GM10266 (cell line): ENCODE data around the gene RALGAPA1.
"Not testable (repeated sequence)": the region's sequence is repeated elsewhere in the genome, so short reads cannot be mapped to it uniquely, and the experiment has no call there.

Experiments
- DNase-seq: peaks from one replicate; pipeline ENCODE4 v3.0.0; 2012; ENCODE audit errors: extremely low spot score
- TF ChIP-seq, protein P1 (sequence below): IDR thresholded peaks from 2 replicates; pipeline ENCODE4 v1.5.1; 2012; ENCODE audit warnings: mild to moderate bottlenecking, low read depth; ENCODE audit not compliant: control insufficient read depth, insufficient read depth; ENCODE audit errors: missing control alignments

Gene RALGAPA1

DNA sequence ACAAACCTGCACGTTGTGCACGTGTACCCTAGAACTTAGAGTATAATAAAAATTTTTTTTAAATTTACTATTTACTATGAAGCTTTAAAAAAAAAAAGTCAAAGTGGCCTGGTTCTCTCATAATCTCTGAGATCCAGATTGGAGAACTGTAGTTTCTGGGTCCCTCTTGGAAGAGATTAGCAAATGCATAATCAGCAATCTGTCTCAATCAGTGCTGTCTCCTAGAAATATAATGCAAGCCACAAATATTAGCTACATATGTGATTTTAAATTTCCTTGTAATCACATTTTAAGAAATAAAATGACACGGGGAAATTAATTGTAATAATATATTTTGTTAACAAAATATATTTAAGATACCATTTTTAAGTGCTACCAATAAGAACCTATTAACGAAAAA, 32.3 kb downstream of the RALGAPA1 start:
- no peak for DNase-seq
- TF ChIP-seq, protein P1, sequence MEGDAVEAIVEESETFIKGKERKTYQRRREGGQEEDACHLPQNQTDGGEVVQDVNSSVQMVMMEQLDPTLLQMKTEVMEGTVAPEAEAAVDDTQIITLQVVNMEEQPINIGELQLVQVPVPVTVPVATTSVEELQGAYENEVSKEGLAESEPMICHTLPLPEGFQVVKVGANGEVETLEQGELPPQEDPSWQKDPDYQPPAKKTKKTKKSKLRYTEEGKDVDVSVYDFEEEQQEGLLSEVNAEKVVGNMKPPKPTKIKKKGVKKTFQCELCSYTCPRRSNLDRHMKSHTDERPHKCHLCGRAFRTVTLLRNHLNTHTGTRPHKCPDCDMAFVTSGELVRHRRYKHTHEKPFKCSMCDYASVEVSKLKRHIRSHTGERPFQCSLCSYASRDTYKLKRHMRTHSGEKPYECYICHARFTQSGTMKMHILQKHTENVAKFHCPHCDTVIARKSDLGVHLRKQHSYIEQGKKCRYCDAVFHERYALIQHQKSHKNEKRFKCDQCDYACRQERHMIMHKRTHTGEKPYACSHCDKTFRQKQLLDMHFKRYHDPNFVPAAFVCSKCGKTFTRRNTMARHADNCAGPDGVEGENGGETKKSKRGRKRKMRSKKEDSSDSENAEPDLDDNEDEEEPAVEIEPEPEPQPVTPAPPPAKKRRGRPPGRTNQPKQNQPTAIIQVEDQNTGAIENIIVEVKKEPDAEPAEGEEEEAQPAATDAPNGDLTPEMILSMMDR, result no peak

DNA sequence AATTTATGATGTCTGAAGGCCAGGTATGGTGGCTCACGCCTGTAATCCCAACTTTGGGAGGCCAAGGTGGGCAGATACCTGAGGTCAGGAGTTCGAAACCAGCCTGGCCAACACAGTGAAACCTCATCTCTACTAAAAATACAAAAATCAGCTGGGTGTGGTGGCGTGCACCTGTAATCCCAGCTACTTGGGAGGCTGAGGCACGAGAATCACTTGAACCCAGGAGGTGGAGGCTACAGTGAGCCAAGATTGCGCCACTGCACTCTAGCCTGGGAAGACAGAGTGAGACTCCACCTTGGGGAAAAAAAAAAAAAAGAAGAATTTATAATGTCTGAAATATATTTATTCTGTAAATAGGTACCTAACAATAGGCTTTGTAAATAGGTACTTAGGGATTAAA, 33.0 kb downstream of the RALGAPA1 start:
- DNase-seq, result not testable (repeated sequence)

- TF ChIP-seq, protein P1, result no peak
- DNase-seq, result no peak
These were observed 42.4 kb downstream of the RALGAPA1 start for GRCh38 chr14:35766700-35767082.

GRCh38 chr14:35766036-35766699, 42.9 kb downstream of the RALGAPA1 start:
- no peak for DNase-seq
- TF ChIP-seq, protein P1, result no peak

DNA sequence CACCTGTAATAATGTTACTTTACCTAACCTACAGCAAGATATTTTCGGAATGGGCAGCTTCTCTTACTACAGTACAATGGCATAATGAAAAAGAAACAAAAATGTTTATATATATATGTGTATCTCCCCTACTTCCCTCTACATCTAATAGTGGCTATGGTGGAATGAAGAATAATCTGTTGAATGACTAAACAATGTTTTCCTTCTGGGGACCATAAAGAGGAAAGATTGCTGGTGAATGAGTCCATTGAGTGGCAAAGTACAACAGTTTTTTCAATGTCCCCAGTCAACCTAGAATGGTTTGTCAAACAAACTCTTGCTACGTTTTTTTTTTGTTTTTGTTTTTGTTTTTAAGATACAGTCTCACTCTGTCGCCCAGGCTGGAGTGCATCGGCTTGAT, 47.2 kb downstream of the RALGAPA1 start:
- TF ChIP-seq, protein P1, result no peak

GRCh38 chr14:35760143-35760542, 49.0 kb downstream of the RALGAPA1 start:
- no peak for DNase-seq
- TF ChIP-seq, protein P1, result no peak

More for the DNA sequence above, 47.2 kb downstream of the RALGAPA1 start:
- DNase-seq, result no peak

GRCh38 chr14:35758523-35759129, 50.5 kb downstream of the RALGAPA1 start:
- TF ChIP-seq, protein P1, result no peak
- DNase-seq, result no peak
